ENCODE measurements around the gene EIF3B. TPM values are rescaled to one million over a fixed set of nuclear protein-coding genes. Genes with fewer than 3 reads are reported as not detected.

Gene EIF3B
- total and polyA plus RNA-seq, 9 of the 15 experiments (the other 6 are each of a cell fraction or from before 2014, with no cell fraction given) = 25.9 to 494 (median 357) TPM

GRCh38 chr7:2403014-2403717, 48.5 kb downstream of the EIF3B start, which contains the start of gene CHST12 (continued):
- TF ChIP-seq CUX1 (CRISPR knock-in tag; IDR thresholded peaks at IDR 0.05) (no peak), XRCC5 (IDR thresholded peaks at IDR 0.05; ENCODE audit: low read depth, low read length) (peak; percentile 38; the same call in 1 of the 2 replicates), STAT6 (CRISPR knock-in tag; IDR thresholded peaks at IDR 0.05) (no peak), SREBF1 (IDR thresholded peaks at IDR 0.05; ENCODE audit: borderline replicate concordance, low read depth, low read length) (no peak), FOXK2 (conservative IDR thresholded peaks at IDR 0.05 in 1 of 2, IDR thresholded peaks at IDR 0.05 in 1 of 2; ENCODE audit: low read depth in 2 of 2) (peak; percentile 89 to 93), FIP1L1 (IDR thresholded peaks at IDR 0.05; ENCODE audit: low read depth, low read length, poor library complexity, severe bottlenecking) (no peak), ZKSCAN1 (IDR thresholded peaks at IDR 0.05; ENCODE audit: low read depth, low read length) (peak; percentile 22; the same call in 1 of the 2 replicates), U2AF2 (optimal IDR thresholded peaks at IDR 0.05; ENCODE audit: low read depth, low read length) (no peak), CXXC5 (CRISPR knock-in tag; IDR thresholded peaks at IDR 0.05) (peak; percentile 9; the same call in 1 of the 2 replicates), CBFB (CRISPR knock-in tag; IDR thresholded peaks at IDR 0.05) (peak; percentile 59; the same call in 1 of the 2 replicates), CBX3 (IDR thresholded peaks at IDR 0.05; ENCODE audit: borderline replicate concordance in 1 of 2, low read length in 2 of 2) (peak in 1 of 2 experiments; percentile 94; a peak in 2 of 3 replicates), ZKSCAN8 (CRISPR knock-in tag; IDR thresholded peaks at IDR 0.05) (no peak), YY1 (IDR thresholded peaks at IDR 0.05; ENCODE audit: borderline replicate concordance in 1 of 3, control insufficient read depth in 1 of 3, extremely low read depth in 1 of 3, insufficient read depth in 3 of 3, insufficient read length in 1 of 3, insufficient replicate concordance in 2 of 3, low read depth in 1 of 3, low read length in 2 of 3) (peak in 1 of 3 experiments; percentile 8), TOE1 (IDR thresholded peaks at IDR 0.05; ENCODE audit: borderline replicate concordance) (no peak), TOE1 (CRISPR knock-in tag; IDR thresholded peaks at IDR 0.05; ENCODE audit: borderline replicate concordance, low read depth) (0 out of 2 replicates have a peak, but pooled peaks have one; percentile 27), BRD4 (IDR thresholded peaks at IDR 0.05) (no peak), PRPF4 (IDR thresholded peaks at IDR 0.05; ENCODE audit: insufficient read depth, low read depth, low read length, poor library complexity, severe bottlenecking) (no peak), SIN3B (IDR thresholded peaks at IDR 0.05; ENCODE audit: low read depth) (0 out of 2 replicates have a peak, but pooled peaks have one; percentile 26), CC2D1A (IDR thresholded peaks at IDR 0.05) (peak; percentile 56; the same call in 1 of the 2 replicates)

Measured in K562 (cell line).